IMR-90 (cell line): Measurements from ENCODE around the gene ECT2. TPM values are rescaled to one million over a fixed set of nuclear protein-coding genes. Genes with fewer than 3 reads are reported as not detected.

Source experiments
- ATAC-seq: fragments of 200-7000 bp; cut with Tn5 transposase; 2 replicates; pipeline ENCODE4 v1.9.1; 2020; ENCODE audit warnings: low read depth, mild to moderate bottlenecking, moderate library complexity
- BruUV-seq: library from RNA; stranded (reverse); fragments of 400-500 nt; replicated peaks from 2 replicates; lab custom pipeline; 2021; lab: Mats Ljungman, UMichigan
- CTCF ChIA-PET: fragments of 300-600 bp; formaldehyde crosslinking; extraction: SDS; loops from one replicate; lab custom pipeline; 2021; ENCODE audit warnings: antibody characterized with exemption; lab: Yijun Ruan, JAX
- POLR2A ChIA-PET: fragments of 300-600 bp; sonication (Branson Sonifier 250); formaldehyde crosslinking; loops from one replicate; lab custom pipeline; 2022; ENCODE audit warnings: antibody characterized with exemption; ENCODE audit not compliant: unreplicated experiment; lab: Charles Lee
- DNase-seq: peaks from one replicate; pipeline ENCODE4 v3.0.0; 2013
- H2AFZ ChIP-seq: replicated peaks from 2 replicates; pipeline ENCODE3; 2013; ENCODE audit warnings: low read length, mild to moderate bottlenecking; ENCODE audit not compliant: poor library complexity
- H2AK5ac ChIP-seq: 2 replicates; pipeline ENCODE4 v1.6.1; 2013; ENCODE audit warnings: low read depth, low read length, inconsistent platforms
- H2AK9ac ChIP-seq: replicated peaks from 2 replicates; pipeline ENCODE3; 2013; ENCODE audit warnings: mild to moderate bottlenecking, low read depth, low read length, moderate library complexity; ENCODE audit not compliant: poor library complexity
- H2BK120ac ChIP-seq: 2 replicates; pipeline ENCODE4 v1.6.1; 2013; ENCODE audit warnings: low read depth, low read length, inconsistent platforms
- H2BK15ac ChIP-seq: 3 replicates; pipeline ENCODE4 v1.6.1; 2013; ENCODE audit warnings: low read depth, low read length, inconsistent platforms
- H2BK20ac ChIP-seq: 2 replicates; pipeline ENCODE4 v1.6.1; 2013; ENCODE audit warnings: low read depth, mild to moderate bottlenecking, inconsistent platforms, low read length, moderate library complexity
- H2BK5ac ChIP-seq: 2 replicates; pipeline ENCODE4 v1.6.1; 2013; ENCODE audit warnings: mild to moderate bottlenecking, low read depth, low read length, inconsistent platforms; ENCODE audit not compliant: poor library complexity, severe bottlenecking
- H3K14ac ChIP-seq: replicated peaks from 2 replicates; pipeline ENCODE4 v1.6.1; 2013; ENCODE audit warnings: low read depth, low read length, inconsistent platforms
- H3K18ac ChIP-seq: 2 replicates; pipeline ENCODE4 v1.6.1; 2013; ENCODE audit warnings: low read depth, low read length, control low read depth
- H3K23ac ChIP-seq: 2 replicates; pipeline ENCODE4 v1.6.1; 2013; ENCODE audit warnings: low read depth, low read length, inconsistent platforms
- H3K27ac ChIP-seq: 2 replicates; pipeline ENCODE4 v1.5.1; 2013; ENCODE audit warnings: mild to moderate bottlenecking, control low read depth, low read length; ENCODE audit not compliant: insufficient read depth
- H3K27me3 ChIP-seq: 2 replicates; pipeline ENCODE4 v1.6.1; 2013; ENCODE audit warnings: low read length; ENCODE audit not compliant: control insufficient read depth, insufficient read depth
- H3K36me3 ChIP-seq: 2 replicates; pipeline ENCODE4 v1.6.1; 2013; ENCODE audit warnings: low read length, mixed read lengths; ENCODE audit not compliant: control insufficient read depth, insufficient read depth
- H3K4ac ChIP-seq: 2 replicates; pipeline ENCODE4 v1.6.1; 2013; ENCODE audit warnings: low read depth, low read length, inconsistent platforms
- H3K4me1 ChIP-seq: 2 replicates; pipeline ENCODE4 v1.6.1; 2013; ENCODE audit warnings: low read length, mixed read lengths; ENCODE audit not compliant: control insufficient read depth, insufficient read depth
- H3K4me2 ChIP-seq: 2 replicates; pipeline ENCODE4 v1.6.1; 2013; ENCODE audit warnings: low read depth, mild to moderate bottlenecking, control low read depth, low read length, moderate library complexity
- H3K4me3 ChIP-seq: 2 replicates; pipeline ENCODE4 v1.5.1; 2013; ENCODE audit warnings: low read depth, mild to moderate bottlenecking, control low read depth, low read length, moderate library complexity; ENCODE audit not compliant: insufficient read depth
- H3K56ac ChIP-seq: 2 replicates; pipeline ENCODE4 v1.6.1; 2013; ENCODE audit warnings: low read length, inconsistent platforms; ENCODE audit not compliant: insufficient read depth; ENCODE audit errors: extremely low read depth
- H3K79me1 ChIP-seq, 2 experiments: 2 replicates each; pipeline ENCODE4 v1.6.1; 2013; ENCODE audit warnings: low read length in 2 of 2, inconsistent platforms in 1 of 2, low read depth in 1 of 2
- H3K9ac ChIP-seq: 2 replicates; pipeline ENCODE4 v1.6.1; 2013; ENCODE audit warnings: low read depth, low read length, control low read depth
- H3K9me1 ChIP-seq: 2 replicates; pipeline ENCODE4 v1.6.1; 2013; ENCODE audit warnings: low read length, inconsistent platforms; ENCODE audit not compliant: insufficient read depth
- H3K9me3 ChIP-seq: 2 replicates; pipeline ENCODE4 v1.6.1; 2013; ENCODE audit warnings: low read length; ENCODE audit not compliant: control insufficient read depth, insufficient read depth
- H4K20me1 ChIP-seq: 2 replicates; pipeline ENCODE4 v1.6.1; 2013; ENCODE audit warnings: low read length, inconsistent platforms; ENCODE audit not compliant: insufficient read depth
- H4K5ac ChIP-seq: 2 replicates; pipeline ENCODE4 v1.6.1; 2013; ENCODE audit warnings: mild to moderate bottlenecking, low read depth, low read length, control low read depth
- H4K8ac ChIP-seq, 2 experiments: 2 replicates each; pipeline ENCODE4 v1.6.1; 2013; ENCODE audit warnings: low read depth in 2 of 2, low read length in 2 of 2, control low read depth in 1 of 2, inconsistent platforms in 1 of 2
- H4K91ac ChIP-seq: 2 replicates; pipeline ENCODE4 v1.6.1; 2013; ENCODE audit warnings: low read depth, low read length, inconsistent platforms; ENCODE audit not compliant: insufficient read depth
- BHLHE40 ChIP-seq: fragments of 150-350 bp; IDR thresholded peaks from 2 replicates; pipeline ENCODE4 v1.6.1; 2016; ENCODE audit warnings: mild to moderate bottlenecking, low read depth, low read length
- CEBPB ChIP-seq: IDR thresholded peaks from 2 replicates; pipeline ENCODE4 v1.6.1; 2012; ENCODE audit warnings: low read depth, low read length, improper control_type of control experiment
- CHD1 ChIP-seq: IDR thresholded peaks from 2 replicates; pipeline ENCODE4 v1.6.1; 2012; ENCODE audit warnings: low read depth, low read length, improper control_type of control experiment
- FOS ChIP-seq: fragments of 150-350 bp; IDR thresholded peaks from 2 replicates; pipeline ENCODE4 v1.6.1; 2016; ENCODE audit warnings: low read depth, low read length
- MAFK ChIP-seq: IDR thresholded peaks from 2 replicates; pipeline ENCODE4 v1.6.1; 2012; ENCODE audit warnings: low read depth, low read length, improper control_type of control experiment
- MAZ ChIP-seq: IDR thresholded peaks from 2 replicates; pipeline ENCODE4 v1.6.1; 2012; ENCODE audit warnings: low read depth, mild to moderate bottlenecking, low read length, improper control_type of control experiment, moderate library complexity, borderline replicate concordance
- MXI1 ChIP-seq: IDR thresholded peaks from 2 replicates; pipeline ENCODE4 v1.6.1; 2012; ENCODE audit warnings: low read depth, mild to moderate bottlenecking, low read length, moderate library complexity, borderline replicate concordance
- NFE2L2 ChIP-seq: fragments of 150-350 bp; IDR thresholded peaks from 2 replicates; pipeline ENCODE4 v1.6.1; 2016; ENCODE audit warnings: low read depth, mild to moderate bottlenecking, low read length
- RAD21 ChIP-seq: IDR thresholded peaks from 2 replicates; pipeline ENCODE4 v1.6.1; 2012; ENCODE audit warnings: low read length, improper control_type of control experiment
- RCOR1 ChIP-seq: IDR thresholded peaks from 2 replicates; pipeline ENCODE4 v1.6.1; 2012; ENCODE audit warnings: mild to moderate bottlenecking, low read length, improper control_type of control experiment; ENCODE audit not compliant: insufficient replicate concordance
- RFX5 ChIP-seq: IDR thresholded peaks from 2 replicates; pipeline ENCODE4 v1.8.0; 2012; ENCODE audit warnings: low read depth, mild to moderate bottlenecking, low read length, moderate library complexity
- SMC3 ChIP-seq: fragments of 150-350 bp; IDR thresholded peaks from 2 replicates; pipeline ENCODE4 v1.6.1; 2016; ENCODE audit warnings: low read depth, mild to moderate bottlenecking, antibody characterized with exemption, low read length, moderate library complexity
- USF2 ChIP-seq: fragments of 150-350 bp; IDR thresholded peaks from 2 replicates; pipeline ENCODE4 v1.6.1; 2017; ENCODE audit warnings: mild to moderate bottlenecking, antibody characterized with exemption, low read length, low read depth
- WGBS, 2 experiments: methylation state at CpG; one replicate each; pipeline versions ENCODE4 v1.1.5 to v1.1.7; 2013; ENCODE audit warnings: missing lambda C conversion rate in 2 of 2; ENCODE audit not compliant: insufficient read length in 1 of 2; ENCODE audit errors: extremely low coverage in 2 of 2; 5-methylcytosine and 5-hydroxymethylcytosine counted together
- dilution Hi-C: fragments of 300-500 bp; cut with HindIII; formaldehyde crosslinking; loops from one replicate; pipeline ENCODE4 v1.14.3; 2018; ENCODE audit warnings: low sequenced_read_pairs; ENCODE audit not compliant: unreplicated experiment
- in situ Hi-C: fragments of 300-500 bp; cut with MboI; formaldehyde crosslinking; loops from 3 replicates; pipeline ENCODE4 v1.14.3; 2019; ENCODE audit warnings: low sequenced_read_pairs, inconsistent platforms, mixed read lengths
- intact Hi-C: fragments of 100-400 bp; cut with micrococcal nuclease; formaldehyde crosslinking; loops from 2 replicates; pipeline ENCODE4 v1.10.0; 2022
- polyA plus RNA-seq, 3 experiments: library from polyadenylated mRNA; depleted of rRNA; stranded (reverse); fragments of >200 nt; gene quantifications; 2 replicates each; pipeline ENCODE4 v1.2.3, GENCODE V29; 2012; ENCODE audit warnings: low replicate concordance in 1 of 3
- total RNA-seq: library from RNA; depleted of rRNA; stranded (reverse); fragments of >200 nt; gene quantifications from 2 replicates; pipeline ENCODE4 v1.2.3, GENCODE V29; 2012
- TF ChIP-seq, protein P1 (sequence below): conservative IDR thresholded peaks from 2 replicates; pipeline ENCODE4 v1.5.1; 2012; ENCODE audit warnings: mild to moderate bottlenecking, low read depth, low read length, improper control_type of control experiment
- TF ChIP-seq, protein P2 (sequence below): fragments of 150-350 bp; IDR thresholded peaks from 2 replicates; pipeline ENCODE4 v1.6.1; 2016; ENCODE audit warnings: low read depth, mild to moderate bottlenecking, low read length, moderate library complexity, borderline replicate concordance

The ECT2 gene
- total and polyA plus RNA-seq, 2 of the 4 experiments (the other 2 are of a cell fraction) = 18.1 to 37.8 TPM

DNA sequence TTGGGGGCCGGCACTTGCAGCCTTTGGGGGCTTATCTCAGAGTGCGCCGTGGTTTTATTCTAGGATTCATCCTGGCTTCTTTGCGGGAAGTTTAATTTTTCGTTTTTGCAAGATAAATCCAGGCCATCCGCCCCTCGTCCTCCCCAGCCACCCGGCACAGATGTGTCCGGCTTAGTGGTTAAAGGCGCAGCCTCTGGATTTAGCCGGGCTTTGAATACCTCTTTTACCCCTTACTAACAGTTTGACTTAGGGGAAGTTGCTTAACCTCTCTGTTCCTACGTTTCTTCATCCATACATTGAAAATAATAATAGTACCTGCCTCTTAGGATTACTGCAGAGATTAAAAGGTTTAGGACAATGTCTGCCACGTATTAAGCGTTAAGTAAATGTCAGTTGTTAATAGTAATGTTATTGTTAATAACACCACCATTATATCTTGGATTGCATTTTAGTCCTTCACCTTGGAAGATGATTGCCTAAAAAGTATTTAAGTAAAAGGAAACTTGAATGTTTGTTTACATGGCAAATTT, 714 bp downstream of the ECT2 start:
- peak overlapping the region; percentile 94 for H2AK9ac ChIP-seq
- no peak overlapping the region for H2AK5ac ChIP-seq
- H3K4me3 ChIP-seq = peak overlapping the region; percentile 83
- H2BK5ac ChIP-seq = peak overlapping the region; percentile 75
- ChIA-PET POLR2A (no interaction called here), CTCF (interaction anchor here (1.0 to 1.4 kb wide), 4 partner anchors 18 to 40 kb away, joined by 3 to 5 read pairs (median 3); no protein-coding TSS in a partner anchor)
- H3K9me3 ChIP-seq = no peaks in the 10 kb centered on the region
- H2AFZ ChIP-seq = peak overlapping the region; percentile 95
- peak overlapping the region; percentile 67 to 72 for H4K8ac ChIP-seq
- peak; percentile 12 for DNase-seq
- H3K27me3 ChIP-seq = no peaks in the 10 kb centered on the region
- no peak for TF ChIP-seq MXI1
- no peak for TF ChIP-seq BHLHE40
- no peak for TF ChIP-seq FOS
- TF ChIP-seq SMC3 = no peak
- no peak for TF ChIP-seq RAD21
- TF ChIP-seq, protein P1, sequence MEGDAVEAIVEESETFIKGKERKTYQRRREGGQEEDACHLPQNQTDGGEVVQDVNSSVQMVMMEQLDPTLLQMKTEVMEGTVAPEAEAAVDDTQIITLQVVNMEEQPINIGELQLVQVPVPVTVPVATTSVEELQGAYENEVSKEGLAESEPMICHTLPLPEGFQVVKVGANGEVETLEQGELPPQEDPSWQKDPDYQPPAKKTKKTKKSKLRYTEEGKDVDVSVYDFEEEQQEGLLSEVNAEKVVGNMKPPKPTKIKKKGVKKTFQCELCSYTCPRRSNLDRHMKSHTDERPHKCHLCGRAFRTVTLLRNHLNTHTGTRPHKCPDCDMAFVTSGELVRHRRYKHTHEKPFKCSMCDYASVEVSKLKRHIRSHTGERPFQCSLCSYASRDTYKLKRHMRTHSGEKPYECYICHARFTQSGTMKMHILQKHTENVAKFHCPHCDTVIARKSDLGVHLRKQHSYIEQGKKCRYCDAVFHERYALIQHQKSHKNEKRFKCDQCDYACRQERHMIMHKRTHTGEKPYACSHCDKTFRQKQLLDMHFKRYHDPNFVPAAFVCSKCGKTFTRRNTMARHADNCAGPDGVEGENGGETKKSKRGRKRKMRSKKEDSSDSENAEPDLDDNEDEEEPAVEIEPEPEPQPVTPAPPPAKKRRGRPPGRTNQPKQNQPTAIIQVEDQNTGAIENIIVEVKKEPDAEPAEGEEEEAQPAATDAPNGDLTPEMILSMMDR = no peak
- no peak for TF ChIP-seq MAFK
- TF ChIP-seq, protein P2, sequence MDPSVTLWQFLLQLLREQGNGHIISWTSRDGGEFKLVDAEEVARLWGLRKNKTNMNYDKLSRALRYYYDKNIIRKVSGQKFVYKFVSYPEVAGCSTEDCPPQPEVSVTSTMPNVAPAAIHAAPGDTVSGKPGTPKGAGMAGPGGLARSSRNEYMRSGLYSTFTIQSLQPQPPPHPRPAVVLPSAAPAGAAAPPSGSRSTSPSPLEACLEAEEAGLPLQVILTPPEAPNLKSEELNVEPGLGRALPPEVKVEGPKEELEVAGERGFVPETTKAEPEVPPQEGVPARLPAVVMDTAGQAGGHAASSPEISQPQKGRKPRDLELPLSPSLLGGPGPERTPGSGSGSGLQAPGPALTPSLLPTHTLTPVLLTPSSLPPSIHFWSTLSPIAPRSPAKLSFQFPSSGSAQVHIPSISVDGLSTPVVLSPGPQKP = no peak
- TF ChIP-seq RFX5 = no peak
- no peak for TF ChIP-seq CHD1
- TF ChIP-seq RCOR1 = no peak
- TF ChIP-seq USF2 = no peak
- no peak for TF ChIP-seq CEBPB
- TF ChIP-seq MAZ = no peak
- TF ChIP-seq NFE2L2 = no peak
- H2BK20ac ChIP-seq = no peak overlapping the region
- peaks cover 14 to 18% of the 10 kb centered on the region in 2 experiments for H3K79me1 ChIP-seq
- no peaks in the 10 kb centered on the region for H4K20me1 ChIP-seq
- TSS peak; percentile 69 for BruUV-seq
- peak overlapping the region; percentile 36; the same call in 1 of the 2 replicates for H4K5ac ChIP-seq
- H3K27ac ChIP-seq = peak overlapping the region; percentile 74
- dilution Hi-C loops = no loop called here
- H3K56ac ChIP-seq = peak overlapping the region; percentile 96
- H4K91ac ChIP-seq = peak overlapping the region; percentile 92
- no peaks in the 10 kb centered on the region; the same call in 1 of the 2 replicates for H3K4me1 ChIP-seq
- H3K14ac ChIP-seq = peak overlapping the region; percentile 88
- ATAC-seq = peak; percentile 9
- intact Hi-C loops = no loop called here
- H3K4ac ChIP-seq = peak overlapping the region; percentile 91
- H3K9me1 ChIP-seq = no peaks in the 10 kb centered on the region
- peak overlapping the region; percentile 76 for H3K9ac ChIP-seq
- H3K23ac ChIP-seq = peak overlapping the region; percentile 84; the same call in 1 of the 2 replicates
- H3K18ac ChIP-seq = peak overlapping the region; percentile 30; the same call in 1 of the 2 replicates
- H2BK15ac ChIP-seq = peak overlapping the region; percentile 5; the same call in 2 of the 3 replicates
- 0% methylated on average over 1 of the region's 14 CpGs; no CpG with 5 or more reads in 1 of the 2 experiments for WGBS, 2 experiments
- 0 out of 2 replicates have a peak, but pooled peaks cover 1% of the 10 kb centered on the region for H3K36me3 ChIP-seq
- peak overlapping the region; percentile 86 for H3K4me2 ChIP-seq
- H2BK120ac ChIP-seq = peak overlapping the region; percentile 75; the same call in 1 of the 2 replicates
- in situ Hi-C loops = no loop called here
